ENCODE results near the gene SUPT3H. TPM values are rescaled to one million over a fixed set of nuclear protein-coding genes. Genes with fewer than 3 reads are reported as not detected.

Gene SUPT3H
- total and polyA plus RNA-seq, 4 donors: 0.85 to 4.8 (median 2.4) TPM

DNA sequence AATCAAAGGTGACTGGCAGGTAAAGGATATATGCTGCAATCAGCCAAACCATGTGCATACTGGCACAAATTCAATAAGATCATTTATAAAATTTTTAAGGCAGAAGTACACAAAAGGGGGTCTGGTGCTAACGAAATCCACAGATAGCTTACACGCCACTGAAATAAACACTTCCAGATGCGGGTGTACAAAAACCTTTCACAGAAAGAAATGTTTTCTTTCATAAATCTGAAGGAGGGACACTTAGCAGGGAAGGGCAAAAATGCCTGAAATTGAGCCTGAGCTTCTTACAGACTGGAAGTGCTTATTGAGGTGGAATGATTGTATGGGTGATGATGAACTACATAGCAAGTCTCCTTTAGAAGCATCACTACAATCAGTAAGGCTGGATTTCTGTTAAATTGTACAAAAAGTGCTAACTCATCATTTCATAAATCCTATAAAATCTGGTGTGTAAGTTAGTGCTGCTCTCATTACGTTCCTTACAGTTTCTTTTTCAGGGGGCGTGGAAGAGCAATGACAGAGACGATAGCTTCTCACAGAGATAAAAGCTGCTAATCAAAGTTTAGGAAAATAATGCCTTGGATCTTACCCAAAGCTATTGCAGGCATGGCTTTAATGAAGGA, 458.9 kb downstream of the SUPT3H start:
- no peak for DNase-seq (ENCODE audit: low spot score)
- H3K27me3 ChIP-seq (ENCODE audit: control insufficient read depth in 4 of 4, insufficient read depth in 4 of 4, low read length in 3 of 4): no peaks in the 10 kb centered on the region
- H3K27ac ChIP-seq (ENCODE audit: low read depth in 1 of 2, low read length in 2 of 2): no peak overlapping the region
- WGBS: 80% methylated on average over 6 of the region's 6 CpGs
- no peak overlapping the region for H3K4me3 ChIP-seq (ENCODE audit: low read depth in 1 of 3, low read length in 3 of 3)
- peaks cover 0 to 19% (median 17%) of the 10 kb centered on the region in 4 donors for H3K4me1 ChIP-seq (ENCODE audit: control insufficient read depth in 4 of 4, insufficient read depth in 4 of 4, low read length in 3 of 4)
- H3K9ac ChIP-seq (ENCODE audit: low read depth in 1 of 2, low read length in 2 of 2): no peak overlapping the region
- H3K9me3 ChIP-seq (ENCODE audit: control insufficient read depth in 4 of 4, low read length in 3 of 4): no peaks in the 10 kb centered on the region
- no peak for TF ChIP-seq YY1 (IDR thresholded peaks at IDR 0.05)
- no peak for TF ChIP-seq GABPA (IDR thresholded peaks at IDR 0.05 in 1 of 2, conservative IDR thresholded peaks at IDR 0.05 in 1 of 2)
- no peaks in the 10 kb centered on the region for H3K36me3 ChIP-seq (ENCODE audit: control insufficient read depth in 4 of 4, insufficient read depth in 3 of 4, low read depth in 1 of 4, low read length in 3 of 4)

DNA sequence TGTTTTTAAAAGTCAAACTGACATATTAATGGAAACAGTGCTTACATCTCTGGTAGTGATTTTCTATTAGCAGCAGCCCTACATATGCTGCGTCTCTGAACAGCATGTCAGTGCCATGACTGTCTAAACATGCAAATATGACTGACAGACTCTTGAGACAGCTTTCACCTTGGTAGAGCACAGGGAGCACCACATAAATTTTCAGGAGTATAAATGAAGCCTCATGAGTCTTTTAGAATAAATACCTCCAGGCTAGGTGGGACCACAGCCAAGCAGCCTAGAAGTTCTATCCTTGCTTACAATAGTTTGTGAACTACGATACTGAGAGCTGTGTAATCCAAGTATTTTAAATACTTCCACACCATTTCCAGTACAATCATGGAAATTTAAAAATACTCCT, 460.3 kb downstream of the SUPT3H start:
- Histone ChIP-seq H3K36me3 (ENCODE audit: control insufficient read depth in 4 of 4, insufficient read depth in 3 of 4, low read depth in 1 of 4, low read length in 3 of 4) (no peaks in the 10 kb centered on the region), H3K4me3 (ENCODE audit: low read depth in 1 of 3, low read length in 3 of 3) (no peak overlapping the region), H3K27ac (ENCODE audit: low read depth in 1 of 2, low read length in 2 of 2) (no peak overlapping the region), H3K9ac (ENCODE audit: low read depth in 1 of 2, low read length in 2 of 2) (no peak overlapping the region), H3K9me3 (ENCODE audit: control insufficient read depth in 4 of 4, low read length in 3 of 4) (no peaks in the 10 kb centered on the region), H3K4me1 (ENCODE audit: control insufficient read depth in 4 of 4, insufficient read depth in 4 of 4, low read length in 3 of 4) (peaks cover 0 to 19% (median 17%) of the 10 kb centered on the region in 4 donors), H3K27me3 (ENCODE audit: control insufficient read depth in 4 of 4, insufficient read depth in 4 of 4, low read length in 3 of 4) (no peaks in the 10 kb centered on the region)
- DNase-seq (ENCODE audit: low spot score): no peak
- WGBS: 91% methylated on average over 2 of the region's 2 CpGs
- TF ChIP-seq EGR1 (IDR thresholded peaks at IDR 0.05; ENCODE audit: low read depth in 2 of 2): no peak
- no peak for TF ChIP-seq YY1 (IDR thresholded peaks at IDR 0.05)
- no peak for TF ChIP-seq RAD21 (IDR thresholded peaks at IDR 0.05)
- TF ChIP-seq, protein P1, sequence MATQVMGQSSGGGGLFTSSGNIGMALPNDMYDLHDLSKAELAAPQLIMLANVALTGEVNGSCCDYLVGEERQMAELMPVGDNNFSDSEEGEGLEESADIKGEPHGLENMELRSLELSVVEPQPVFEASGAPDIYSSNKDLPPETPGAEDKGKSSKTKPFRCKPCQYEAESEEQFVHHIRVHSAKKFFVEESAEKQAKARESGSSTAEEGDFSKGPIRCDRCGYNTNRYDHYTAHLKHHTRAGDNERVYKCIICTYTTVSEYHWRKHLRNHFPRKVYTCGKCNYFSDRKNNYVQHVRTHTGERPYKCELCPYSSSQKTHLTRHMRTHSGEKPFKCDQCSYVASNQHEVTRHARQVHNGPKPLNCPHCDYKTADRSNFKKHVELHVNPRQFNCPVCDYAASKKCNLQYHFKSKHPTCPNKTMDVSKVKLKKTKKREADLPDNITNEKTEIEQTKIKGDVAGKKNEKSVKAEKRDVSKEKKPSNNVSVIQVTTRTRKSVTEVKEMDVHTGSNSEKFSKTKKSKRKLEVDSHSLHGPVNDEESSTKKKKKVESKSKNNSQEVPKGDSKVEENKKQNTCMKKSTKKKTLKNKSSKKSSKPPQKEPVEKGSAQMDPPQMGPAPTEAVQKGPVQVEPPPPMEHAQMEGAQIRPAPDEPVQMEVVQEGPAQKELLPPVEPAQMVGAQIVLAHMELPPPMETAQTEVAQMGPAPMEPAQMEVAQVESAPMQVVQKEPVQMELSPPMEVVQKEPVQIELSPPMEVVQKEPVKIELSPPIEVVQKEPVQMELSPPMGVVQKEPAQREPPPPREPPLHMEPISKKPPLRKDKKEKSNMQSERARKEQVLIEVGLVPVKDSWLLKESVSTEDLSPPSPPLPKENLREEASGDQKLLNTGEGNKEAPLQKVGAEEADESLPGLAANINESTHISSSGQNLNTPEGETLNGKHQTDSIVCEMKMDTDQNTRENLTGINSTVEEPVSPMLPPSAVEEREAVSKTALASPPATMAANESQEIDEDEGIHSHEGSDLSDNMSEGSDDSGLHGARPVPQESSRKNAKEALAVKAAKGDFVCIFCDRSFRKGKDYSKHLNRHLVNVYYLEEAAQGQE (IDR thresholded peaks at IDR 0.05): no peak
- TF ChIP-seq GABPA (IDR thresholded peaks at IDR 0.05 in 1 of 2, conservative IDR thresholded peaks at IDR 0.05 in 1 of 2): no peak
- no peak for TF ChIP-seq RXRA (IDR thresholded peaks at IDR 0.05)
- no peak for TF ChIP-seq FOXA2 (IDR thresholded peaks at IDR 0.05)
- TF ChIP-seq, protein P2, sequence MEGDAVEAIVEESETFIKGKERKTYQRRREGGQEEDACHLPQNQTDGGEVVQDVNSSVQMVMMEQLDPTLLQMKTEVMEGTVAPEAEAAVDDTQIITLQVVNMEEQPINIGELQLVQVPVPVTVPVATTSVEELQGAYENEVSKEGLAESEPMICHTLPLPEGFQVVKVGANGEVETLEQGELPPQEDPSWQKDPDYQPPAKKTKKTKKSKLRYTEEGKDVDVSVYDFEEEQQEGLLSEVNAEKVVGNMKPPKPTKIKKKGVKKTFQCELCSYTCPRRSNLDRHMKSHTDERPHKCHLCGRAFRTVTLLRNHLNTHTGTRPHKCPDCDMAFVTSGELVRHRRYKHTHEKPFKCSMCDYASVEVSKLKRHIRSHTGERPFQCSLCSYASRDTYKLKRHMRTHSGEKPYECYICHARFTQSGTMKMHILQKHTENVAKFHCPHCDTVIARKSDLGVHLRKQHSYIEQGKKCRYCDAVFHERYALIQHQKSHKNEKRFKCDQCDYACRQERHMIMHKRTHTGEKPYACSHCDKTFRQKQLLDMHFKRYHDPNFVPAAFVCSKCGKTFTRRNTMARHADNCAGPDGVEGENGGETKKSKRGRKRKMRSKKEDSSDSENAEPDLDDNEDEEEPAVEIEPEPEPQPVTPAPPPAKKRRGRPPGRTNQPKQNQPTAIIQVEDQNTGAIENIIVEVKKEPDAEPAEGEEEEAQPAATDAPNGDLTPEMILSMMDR (IDR thresholded peaks at IDR 0.05; ENCODE audit: low read depth, low read length, missing input control): no peak
- TF ChIP-seq TAF1 (conservative IDR thresholded peaks at IDR 0.05): no peak
- TF ChIP-seq, protein P3, sequence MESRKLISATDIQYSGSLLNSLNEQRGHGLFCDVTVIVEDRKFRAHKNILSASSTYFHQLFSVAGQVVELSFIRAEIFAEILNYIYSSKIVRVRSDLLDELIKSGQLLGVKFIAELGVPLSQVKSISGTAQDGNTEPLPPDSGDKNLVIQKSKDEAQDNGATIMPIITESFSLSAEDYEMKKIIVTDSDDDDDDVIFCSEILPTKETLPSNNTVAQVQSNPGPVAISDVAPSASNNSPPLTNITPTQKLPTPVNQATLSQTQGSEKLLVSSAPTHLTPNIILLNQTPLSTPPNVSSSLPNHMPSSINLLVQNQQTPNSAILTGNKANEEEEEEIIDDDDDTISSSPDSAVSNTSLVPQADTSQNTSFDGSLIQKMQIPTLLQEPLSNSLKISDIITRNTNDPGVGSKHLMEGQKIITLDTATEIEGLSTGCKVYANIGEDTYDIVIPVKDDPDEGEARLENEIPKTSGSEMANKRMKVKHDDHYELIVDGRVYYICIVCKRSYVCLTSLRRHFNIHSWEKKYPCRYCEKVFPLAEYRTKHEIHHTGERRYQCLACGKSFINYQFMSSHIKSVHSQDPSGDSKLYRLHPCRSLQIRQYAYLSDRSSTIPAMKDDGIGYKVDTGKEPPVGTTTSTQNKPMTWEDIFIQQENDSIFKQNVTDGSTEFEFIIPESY (IDR thresholded peaks at IDR 0.05): no peak
- no peak for TF ChIP-seq HNF4G (IDR thresholded peaks at IDR 0.05)
- TF ChIP-seq NR2F2 (IDR thresholded peaks at IDR 0.05): no peak
- TF ChIP-seq, protein P4, sequence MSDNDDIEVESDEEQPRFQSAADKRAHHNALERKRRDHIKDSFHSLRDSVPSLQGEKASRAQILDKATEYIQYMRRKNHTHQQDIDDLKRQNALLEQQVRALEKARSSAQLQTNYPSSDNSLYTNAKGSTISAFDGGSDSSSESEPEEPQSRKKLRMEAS (IDR thresholded peaks at IDR 0.05): no peak
- TF ChIP-seq, protein P5, sequence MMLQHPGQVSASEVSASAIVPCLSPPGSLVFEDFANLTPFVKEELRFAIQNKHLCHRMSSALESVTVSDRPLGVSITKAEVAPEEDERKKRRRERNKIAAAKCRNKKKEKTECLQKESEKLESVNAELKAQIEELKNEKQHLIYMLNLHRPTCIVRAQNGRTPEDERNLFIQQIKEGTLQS (IDR thresholded peaks at IDR 0.05): no peak
- TF ChIP-seq SP1 (IDR thresholded peaks at IDR 0.05): no peak
- TF ChIP-seq JUND (IDR thresholded peaks at IDR 0.05): no peak
- TF ChIP-seq HNF4A (conservative IDR thresholded peaks at IDR 0.05): no peak
- TF ChIP-seq FOXA1 (IDR thresholded peaks at IDR 0.05): no peak
